Thymus (tissue), 11 donors: ENCODE data around the gene DISC1. TPM values are rescaled to one million over a fixed set of nuclear protein-coding genes. Genes with fewer than 3 reads are reported as not detected.

Experiments used
- DNase-seq, 9 donors: peaks; one replicate each; pipeline ENCODE4 v3.0.0-alpha.2; 2013; ENCODE audit warnings: low spot score in 9 of 9, low read depth in 6 of 9, missing footprints in 1 of 9
- H3K27ac ChIP-seq, 2 donors: one replicate each; pipeline ENCODE4 v1.5.1; 2013; ENCODE audit warnings: control low read depth in 1 of 2, low read depth in 1 of 2, low read length in 1 of 2, mild to moderate bottlenecking in 1 of 2, moderate library complexity in 1 of 2
- H3K27me3 ChIP-seq, 2 donors: one replicate each; pipeline ENCODE4 v1.5.1; 2013; ENCODE audit warnings: low read length in 1 of 2; ENCODE audit not compliant: control insufficient read depth in 2 of 2, insufficient read depth in 1 of 2
- H3K36me3 ChIP-seq, 2 donors: one replicate each; pipeline ENCODE4 v1.5.1; 2013; ENCODE audit warnings: low read length in 1 of 2, mild to moderate bottlenecking in 1 of 2, moderate library complexity in 1 of 2; ENCODE audit not compliant: control insufficient read depth in 2 of 2, insufficient read depth in 2 of 2
- H3K4me1 ChIP-seq, 2 donors: one replicate each; pipeline ENCODE4 v1.5.1; 2013; ENCODE audit warnings: low read length in 2 of 2; ENCODE audit not compliant: control insufficient read depth in 2 of 2, insufficient read depth in 2 of 2
- H3K4me3 ChIP-seq, 2 donors: one replicate each; pipeline ENCODE4 v1.5.1; 2013; ENCODE audit warnings: low read length in 2 of 2, control low read depth in 1 of 2, mild to moderate bottlenecking in 1 of 2
- H3K9me3 ChIP-seq, 2 donors: one replicate each; pipeline ENCODE4 v1.5.1; 2013; ENCODE audit warnings: low read length in 1 of 2, mild to moderate bottlenecking in 1 of 2; ENCODE audit not compliant: control insufficient read depth in 2 of 2, insufficient read depth in 1 of 2
- WGBS: extraction: QIAGEN DNeasy Blood & Tissue Kit; methylation state at CpG from one replicate; pipeline ENCODE4 v1.1.7; 2013; 5-methylcytosine and 5-hydroxymethylcytosine counted together
- polyA plus RNA-seq: library from polyadenylated mRNA; stranded (reverse); fragments of 200-250 nt; gene quantifications from one replicate; pipeline ENCODE4 v1.2.3, GENCODE V29; 2013
- total RNA-seq: library from RNA; stranded (reverse); fragments of 120-200 nt; gene quantifications from one replicate; pipeline ENCODE4 v1.2.4, GENCODE V29; 2013
- donor health status: healthy.

DISC1 gene
- total and polyA plus RNA-seq, 2 donors: 4.4 to 5.3 TPM

GRCh38 chr1:231707407-231707806 lies 80.8 kb downstream of the DISC1 start:
- H3K9me3 ChIP-seq: no peaks in the 10 kb centered on the region
- DNase-seq: no peak
- H3K4me1 ChIP-seq: no peaks in the 10 kb centered on the region
- H3K27ac ChIP-seq: no peak overlapping the region
- no peaks in the 10 kb centered on the region for H3K27me3 ChIP-seq
- no peaks in the 10 kb centered on the region for H3K36me3 ChIP-seq
- no peak overlapping the region for H3K4me3 ChIP-seq

- Histone ChIP-seq H3K4me3 (no peak overlapping the region), H3K27me3 (no peaks in the 10 kb centered on the region), H3K36me3 (no peaks in the 10 kb centered on the region), H3K4me1 (no peaks in the 10 kb centered on the region), H3K9me3 (no peaks in the 10 kb centered on the region), H3K27ac (no peak overlapping the region)
- no peak for DNase-seq
- WGBS: 97% methylated on average over 6 of the region's 6 CpGs
These were observed 81.8 kb downstream of the DISC1 start for GRCh38 chr1:231708394-231708793.

GRCh38 chr1:231714440-231714839 lies 87.8 kb downstream of the DISC1 start:
- H3K27ac ChIP-seq: no peak overlapping the region
- no peaks in the 10 kb centered on the region for H3K36me3 ChIP-seq
- H3K9me3 ChIP-seq: no peaks in the 10 kb centered on the region
- no peaks in the 10 kb centered on the region for H3K4me1 ChIP-seq
- H3K27me3 ChIP-seq: no peaks in the 10 kb centered on the region
- no peak overlapping the region for H3K4me3 ChIP-seq
- no peak for DNase-seq

GRCh38 chr1:231715816-231716722 lies 89.5 kb downstream of the DISC1 start:
- Histone ChIP-seq H3K27ac (no peak overlapping the region), H3K9me3 (no peaks in the 10 kb centered on the region), H3K4me3 (no peak overlapping the region), H3K36me3 (no peaks in the 10 kb centered on the region), H3K4me1 (no peaks in the 10 kb centered on the region), H3K27me3 (no peaks in the 10 kb centered on the region)
- 94% methylated on average over 8 of the region's 8 CpGs for WGBS
- DNase-seq: no peak

- no peaks in the 10 kb centered on the region for H3K36me3 ChIP-seq
- H3K27ac ChIP-seq: no peak overlapping the region
- no peak overlapping the region for H3K4me3 ChIP-seq
- DNase-seq: no peak
- no peaks in the 10 kb centered on the region for H3K4me1 ChIP-seq
- 94% methylated on average over 3 of the region's 3 CpGs for WGBS
- H3K9me3 ChIP-seq: no peaks in the 10 kb centered on the region
- no peaks in the 10 kb centered on the region for H3K27me3 ChIP-seq
These were observed 90.3 kb downstream of the DISC1 start for GRCh38 chr1:231716879-231717278.

GRCh38 chr1:231719485-231720183 lies 93.0 kb downstream of the DISC1 start:
- 97% methylated on average over 7 of the region's 7 CpGs for WGBS
- DNase-seq: no peak

GRCh38 chr1:231720652-231721325 lies 94.2 kb downstream of the DISC1 start:
- no peak for DNase-seq
- Histone ChIP-seq H3K27ac (no peak overlapping the region), H3K9me3 (no peaks in the 10 kb centered on the region), H3K4me1 (no peaks in the 10 kb centered on the region), H3K27me3 (no peaks in the 10 kb centered on the region), H3K4me3 (no peak overlapping the region), H3K36me3 (no peaks in the 10 kb centered on the region)
- 91% methylated on average over 5 of the region's 5 CpGs for WGBS

More at GRCh38 chr1:231719485-231720183, 93.0 kb downstream of the DISC1 start:
- no peaks in the 10 kb centered on the region for H3K9me3 ChIP-seq
- no peak overlapping the region for H3K4me3 ChIP-seq
- H3K4me1 ChIP-seq: no peaks in the 10 kb centered on the region
- no peaks in the 10 kb centered on the region for H3K36me3 ChIP-seq
- H3K27me3 ChIP-seq: no peaks in the 10 kb centered on the region
- no peak overlapping the region for H3K27ac ChIP-seq

- H3K27ac ChIP-seq: no peak overlapping the region
- no peaks in the 10 kb centered on the region for H3K9me3 ChIP-seq
- no peak overlapping the region for H3K4me3 ChIP-seq
- no peak for DNase-seq
- no peaks in the 10 kb centered on the region for H3K4me1 ChIP-seq
- H3K27me3 ChIP-seq: no peaks in the 10 kb centered on the region
- no peaks in the 10 kb centered on the region for H3K36me3 ChIP-seq
These were observed 94.8 kb downstream of the DISC1 start for GRCh38 chr1:231721436-231721835.

- Histone ChIP-seq H3K27me3 (no peaks in the 10 kb centered on the region), H3K4me1 (no peaks in the 10 kb centered on the region), H3K36me3 (no peaks in the 10 kb centered on the region), H3K27ac (no peak overlapping the region), H3K9me3 (no peaks in the 10 kb centered on the region), H3K4me3 (no peak overlapping the region)
- DNase-seq: no peak
- WGBS: 96% methylated on average over 6 of the region's 6 CpGs
These were observed 95.8 kb downstream of the DISC1 start for GRCh38 chr1:231722356-231722755.
